ENCODE measurements around the gene GSTT4. TPM values are rescaled to one million over a fixed set of nuclear protein-coding genes. Genes with fewer than 3 reads are reported as not detected.
"Not testable (repeated sequence)": the region's sequence is repeated elsewhere in the genome, so short reads cannot be mapped to it uniquely, and the experiment has no call there.

Gene GSTT4
- total RNA-seq, 1 donor from 2014 or later, result not detected

GRCh38 chr22:23997092-23997491 lies 8.2 kb downstream of the GSTT4 start:
- Mint-ChIP-seq H3K27ac (no peak overlapping the region), H3K27me3 (ENCODE audit: insufficient read depth, low read depth) (peaks cover 3% of the 10 kb centered on the region), H3K4me3 (no peak overlapping the region), H3K4me1 (peaks cover 3% of the 10 kb centered on the region), H3K36me3 (no peaks in the 10 kb centered on the region), H3K9me3 (no peaks in the 10 kb centered on the region)
- H3F3A ChIP-seq (ENCODE audit: low read depth), result no peaks in the 10 kb centered on the region
- no peak for DNase-seq (ENCODE audit: low spot score)
- no peak overlapping the region for H3K4me3 ChIP-seq
- H4K20me1 ChIP-seq (ENCODE audit: low read depth), result no peaks in the 10 kb centered on the region
- H2AFZ ChIP-seq (replicated peaks), result no peak overlapping the region
- no peaks in the 10 kb centered on the region for H3K79me2 ChIP-seq (ENCODE audit: low read depth)
- no peaks in the 10 kb centered on the region for H3K36me3 ChIP-seq
- no peak overlapping the region for H3K9ac ChIP-seq
- H3K4me1 ChIP-seq, result peaks cover 6% of the 10 kb centered on the region
- H3K9me3 ChIP-seq (ENCODE audit: low read depth), result no peaks in the 10 kb centered on the region
- H3K27ac ChIP-seq, result no peak overlapping the region
- no peaks in the 10 kb centered on the region for H3K27me3 ChIP-seq
- no peak overlapping the region for H3K4me2 ChIP-seq
- TF ChIP-seq EZH2phosphoT487 (IDR thresholded peaks at IDR 0.05) (no peak), CTCF (IDR thresholded peaks at IDR 0.05) (no peak), EZH2 (IDR thresholded peaks at IDR 0.05) (no peak)

- DNase-seq (ENCODE audit: low spot score); H3K4me2 ChIP-seq; H2AFZ ChIP-seq (replicated peaks); H3K36me3 ChIP-seq; H3K9ac ChIP-seq; H3K4me3 ChIP-seq; H3K4me1 Mint-ChIP-seq; H3K36me3 Mint-ChIP-seq; H3K27ac ChIP-seq; H3K27me3 Mint-ChIP-seq (ENCODE audit: insufficient read depth, low read depth); H3K27me3 ChIP-seq; H3K9me3 ChIP-seq (ENCODE audit: low read depth); H3K4me3 Mint-ChIP-seq; H4K20me1 ChIP-seq (ENCODE audit: low read depth); H3K9me3 Mint-ChIP-seq; H3K4me1 ChIP-seq; H3K79me2 ChIP-seq (ENCODE audit: low read depth); H3F3A ChIP-seq (ENCODE audit: low read depth): not testable (repeated sequence)
- peak overlapping the region; percentile 79 for H3K27ac Mint-ChIP-seq
Measured at GRCh38 chr22:23993581-23994177, 11.6 kb downstream of the GSTT4 start.

- not testable (repeated sequence) for H3K27ac ChIP-seq; H3K4me1 Mint-ChIP-seq; H3K79me2 ChIP-seq (ENCODE audit: low read depth); H3F3A ChIP-seq (ENCODE audit: low read depth); H3K27me3 ChIP-seq; H3K9me3 Mint-ChIP-seq; H3K27ac Mint-ChIP-seq; H3K36me3 ChIP-seq; H3K36me3 Mint-ChIP-seq; H2AFZ ChIP-seq (replicated peaks); H3K9ac ChIP-seq; H3K27me3 Mint-ChIP-seq (ENCODE audit: insufficient read depth, low read depth); DNase-seq (ENCODE audit: low spot score); H3K4me1 ChIP-seq; H4K20me1 ChIP-seq (ENCODE audit: low read depth); H3K9me3 ChIP-seq (ENCODE audit: low read depth); H3K4me2 ChIP-seq; H3K4me3 ChIP-seq; H3K4me3 Mint-ChIP-seq
Measured at GRCh38 chr22:23993080-23993479, 12.2 kb downstream of the GSTT4 start.

GRCh38 chr22:23989583-23990244 lies 15.5 kb downstream of the GSTT4 start:
- not testable (repeated sequence) for H3K9me3 ChIP-seq (ENCODE audit: low read depth); H3K4me1 ChIP-seq; H4K20me1 ChIP-seq (ENCODE audit: low read depth); H2AFZ ChIP-seq (replicated peaks); H3K27ac ChIP-seq; H3K9me3 Mint-ChIP-seq; DNase-seq (ENCODE audit: low spot score); H3K4me1 Mint-ChIP-seq; H3K9ac ChIP-seq; H3K27ac Mint-ChIP-seq; H3K4me3 ChIP-seq; H3K79me2 ChIP-seq (ENCODE audit: low read depth); H3K4me2 ChIP-seq; H3K27me3 Mint-ChIP-seq (ENCODE audit: insufficient read depth, low read depth); H3F3A ChIP-seq (ENCODE audit: low read depth); H3K27me3 ChIP-seq; H3K36me3 Mint-ChIP-seq; H3K4me3 Mint-ChIP-seq; H3K36me3 ChIP-seq

- not testable (repeated sequence) for H3K9me3 Mint-ChIP-seq; H3K27ac ChIP-seq; H3K4me2 ChIP-seq; H3K9ac ChIP-seq; H4K20me1 ChIP-seq (ENCODE audit: low read depth); H3F3A ChIP-seq (ENCODE audit: low read depth); H3K36me3 Mint-ChIP-seq; H2AFZ ChIP-seq (replicated peaks); H3K27me3 ChIP-seq; H3K4me3 Mint-ChIP-seq; H3K79me2 ChIP-seq (ENCODE audit: low read depth); H3K4me1 Mint-ChIP-seq; DNase-seq (ENCODE audit: low spot score); H3K4me1 ChIP-seq; H3K9me3 ChIP-seq (ENCODE audit: low read depth); H3K27me3 Mint-ChIP-seq (ENCODE audit: insufficient read depth, low read depth); H3K27ac Mint-ChIP-seq; H3K4me3 ChIP-seq; H3K36me3 ChIP-seq
Measured at GRCh38 chr22:23986538-23987178, 18.6 kb downstream of the GSTT4 start.

GRCh38 chr22:23986089-23986488 lies 19.2 kb downstream of the GSTT4 start:
- H4K20me1 ChIP-seq (ENCODE audit: low read depth); H3K36me3 Mint-ChIP-seq; H3K36me3 ChIP-seq; H3K4me1 Mint-ChIP-seq; H3K27ac Mint-ChIP-seq; H3K27me3 ChIP-seq; H3K4me2 ChIP-seq; H3K9ac ChIP-seq; H3F3A ChIP-seq (ENCODE audit: low read depth); H3K27me3 Mint-ChIP-seq (ENCODE audit: insufficient read depth, low read depth); H2AFZ ChIP-seq (replicated peaks); H3K9me3 ChIP-seq (ENCODE audit: low read depth); H3K4me1 ChIP-seq; DNase-seq (ENCODE audit: low spot score); H3K4me3 Mint-ChIP-seq; H3K4me3 ChIP-seq; H3K9me3 Mint-ChIP-seq; H3K27ac ChIP-seq; H3K79me2 ChIP-seq (ENCODE audit: low read depth): not testable (repeated sequence)
